ENCODE data around the gene TMEM129. TPM values are rescaled to one million over a fixed set of nuclear protein-coding genes. Genes with fewer than 3 reads are reported as not detected.

TMEM129 gene
- total RNA-seq, 2 experiments from 2014 or later: 39.2 to 44.0 TPM

GRCh38 chr4:1685235-1686150 is 35.6 kb downstream of the TMEM129 start:
- Histone ChIP-seq H3K79me2 (ENCODE audit: insufficient read depth, low read depth, low read length) (no peaks in the 10 kb centered on the region), H3K4me2 (ENCODE audit: low read length) (peak overlapping the region; percentile 39; the same call in 1 of the 2 replicates), H3K36me3 (ENCODE audit: insufficient read depth, low read length) (peaks cover 18% of the 10 kb centered on the region), H3K4me3 (ENCODE audit: low read depth, low read length, poor library complexity, severe bottlenecking) (no peak overlapping the region), H3K9me3 (ENCODE audit: low read length) (no peaks in the 10 kb centered on the region), H3K9me2 (ENCODE audit: insufficient read depth, low read length) (no peaks in the 10 kb centered on the region), H3K27ac (ENCODE audit: low read depth, low read length, poor library complexity, severe bottlenecking) (no peak overlapping the region), H4K20me1 (ENCODE audit: insufficient read depth, low read length) (no peaks in the 10 kb centered on the region), H3K4me1 (ENCODE audit: insufficient read depth, low read length, poor library complexity, severe bottlenecking) (peaks cover 13% of the 10 kb centered on the region), H2AFZ (ENCODE audit: low read length) (no peak overlapping the region)
- DNase-seq (ENCODE audit: low spot score): no peak
- no peak for TF ChIP-seq CTCF (conservative IDR thresholded peaks at IDR 0.05; ENCODE audit: low read length)
- no peak for TF ChIP-seq EZH2phosphoT487 (IDR thresholded peaks at IDR 0.05; ENCODE audit: borderline replicate concordance, low read depth, low read length)
- ChIA-PET POLR2A (no interaction called here), CTCF (ENCODE audit: unreplicated experiment) (no interaction called here)
- intact Hi-C loops (cut with micrococcal nuclease; ENCODE audit: unreplicated experiment): no loop called here
- no TSS peak for BruUV-seq (replicated peaks)

GRCh38 chr4:1684506-1685234 is 36.5 kb downstream of the TMEM129 start:
- Histone ChIP-seq H4K20me1 (ENCODE audit: insufficient read depth, low read length) (no peaks in the 10 kb centered on the region), H3K9me3 (ENCODE audit: low read length) (no peaks in the 10 kb centered on the region), H3K36me3 (ENCODE audit: insufficient read depth, low read length) (peaks cover 10% of the 10 kb centered on the region; the same call in 1 of the 2 replicates), H3K4me1 (ENCODE audit: insufficient read depth, low read length, poor library complexity, severe bottlenecking) (peaks cover 13% of the 10 kb centered on the region), H3K9me2 (ENCODE audit: insufficient read depth, low read length) (no peaks in the 10 kb centered on the region), H2AFZ (ENCODE audit: low read length) (0 out of 2 replicates have a peak overlapping the region, but pooled peaks have one; percentile 38), H3K27ac (ENCODE audit: low read depth, low read length, poor library complexity, severe bottlenecking) (no peak overlapping the region), H3K79me2 (ENCODE audit: insufficient read depth, low read depth, low read length) (no peaks in the 10 kb centered on the region), H3K4me3 (ENCODE audit: low read depth, low read length, poor library complexity, severe bottlenecking) (peak overlapping the region; percentile 50), H3K4me2 (ENCODE audit: low read length) (peak overlapping the region; percentile 39; the same call in 1 of the 2 replicates)
- ChIA-PET POLR2A (no interaction called here), CTCF (ENCODE audit: unreplicated experiment) (no interaction called here)
- DNase-seq (ENCODE audit: low spot score): no peak
- TF ChIP-seq CTCF (conservative IDR thresholded peaks at IDR 0.05; ENCODE audit: low read length): no peak
- no peak for TF ChIP-seq EZH2phosphoT487 (IDR thresholded peaks at IDR 0.05; ENCODE audit: borderline replicate concordance, low read depth, low read length)
- intact Hi-C loops (cut with micrococcal nuclease; ENCODE audit: unreplicated experiment): no loop called here
- BruUV-seq (replicated peaks): no TSS peak

Measured in OCI-LY7 (cell line).